WTC11 (cell line): ENCODE measurements around the gene CACNA2D3.

ENCODE experiments used
- CTCF ChIP-seq: fragments of 200-600 bp; IDR thresholded peaks from 2 replicates; pipeline ENCODE4 v1.8.0; 2022; ENCODE audit warnings: antibody characterized with exemption
- ELF4 ChIP-seq: sonication (generic); formaldehyde crosslinking; IDR thresholded peaks from 2 replicates; pipeline ENCODE4 v1.8.1; 2022; ENCODE audit warnings: low read depth, mild to moderate bottlenecking, moderate library complexity, missing genetic modification reagents
- FOXP1 ChIP-seq: sonication (generic); formaldehyde crosslinking; IDR thresholded peaks from 2 replicates; pipeline ENCODE4 v1.8.0; 2022; ENCODE audit warnings: missing genetic modification reagents, mild to moderate bottlenecking, moderate library complexity, borderline replicate concordance
- NR3C1 ChIP-seq: sonication (generic); formaldehyde crosslinking; conservative IDR thresholded peaks from 2 replicates; pipeline ENCODE4 v1.8.1; 2023; ENCODE audit warnings: low read depth, mild to moderate bottlenecking, missing genetic modification reagents
- SMAD3 ChIP-seq: sonication (generic); formaldehyde crosslinking; IDR thresholded peaks from 2 replicates; pipeline ENCODE4 v1.8.0; 2022; ENCODE audit warnings: missing genetic modification reagents, mild to moderate bottlenecking, borderline replicate concordance
- SMAD4 ChIP-seq: sonication (generic); formaldehyde crosslinking; IDR thresholded peaks from 2 replicates; pipeline ENCODE4 v1.8.0; 2022; ENCODE audit warnings: mild to moderate bottlenecking, missing genetic modification reagents
- ZNF138 ChIP-seq: sonication (generic); formaldehyde crosslinking; conservative IDR thresholded peaks from 2 replicates; pipeline ENCODE4 v1.8.1; 2022; ENCODE audit warnings: mild to moderate bottlenecking, moderate library complexity, missing genetic modification reagents
- TF ChIP-seq, protein P1 (sequence below): sonication (generic); formaldehyde crosslinking; IDR thresholded peaks from 2 replicates; pipeline ENCODE4 v1.8.1; 2023; ENCODE audit warnings: mild to moderate bottlenecking, missing genetic modification reagents, borderline replicate concordance
- TF ChIP-seq, protein P2 (sequence below): fragments of 250-450 bp; sonication (Bioruptor Pico); IDR thresholded peaks from 2 replicates; pipeline ENCODE4 v1.9.0; 2021; ENCODE audit warnings: moderate library complexity, mild to moderate bottlenecking, inconsistent platforms, borderline replicate concordance

DNA sequence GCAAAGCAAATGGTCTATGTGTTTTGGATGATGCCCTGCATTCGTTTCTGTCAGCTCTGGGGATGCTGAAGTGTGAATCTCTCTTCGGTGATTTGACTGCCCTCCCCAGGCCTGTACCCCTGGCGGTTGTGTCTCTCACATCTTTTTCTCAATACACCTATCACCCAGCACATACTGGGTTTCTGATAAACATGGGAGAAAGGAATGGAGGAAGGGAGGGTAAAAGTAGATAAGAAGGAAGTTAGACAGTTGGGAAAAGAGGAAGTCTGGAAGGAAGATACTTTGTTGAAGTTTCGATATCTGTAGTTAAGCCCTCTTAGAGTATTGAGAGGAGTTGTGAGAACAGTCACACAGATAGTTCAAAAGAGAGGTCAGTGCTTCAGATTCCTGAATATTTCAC, 841.3 kb downstream of the CACNA2D3 start:
- TF ChIP-seq SMAD3 (no peak), CTCF (no peak), SMAD4 (CRISPR knock-in tag) (no peak), ELF4 (no peak), ZNF138 (no peak), NR3C1 (CRISPR knock-in tag) (no peak), FOXP1 (no peak)
- TF ChIP-seq, protein P1, sequence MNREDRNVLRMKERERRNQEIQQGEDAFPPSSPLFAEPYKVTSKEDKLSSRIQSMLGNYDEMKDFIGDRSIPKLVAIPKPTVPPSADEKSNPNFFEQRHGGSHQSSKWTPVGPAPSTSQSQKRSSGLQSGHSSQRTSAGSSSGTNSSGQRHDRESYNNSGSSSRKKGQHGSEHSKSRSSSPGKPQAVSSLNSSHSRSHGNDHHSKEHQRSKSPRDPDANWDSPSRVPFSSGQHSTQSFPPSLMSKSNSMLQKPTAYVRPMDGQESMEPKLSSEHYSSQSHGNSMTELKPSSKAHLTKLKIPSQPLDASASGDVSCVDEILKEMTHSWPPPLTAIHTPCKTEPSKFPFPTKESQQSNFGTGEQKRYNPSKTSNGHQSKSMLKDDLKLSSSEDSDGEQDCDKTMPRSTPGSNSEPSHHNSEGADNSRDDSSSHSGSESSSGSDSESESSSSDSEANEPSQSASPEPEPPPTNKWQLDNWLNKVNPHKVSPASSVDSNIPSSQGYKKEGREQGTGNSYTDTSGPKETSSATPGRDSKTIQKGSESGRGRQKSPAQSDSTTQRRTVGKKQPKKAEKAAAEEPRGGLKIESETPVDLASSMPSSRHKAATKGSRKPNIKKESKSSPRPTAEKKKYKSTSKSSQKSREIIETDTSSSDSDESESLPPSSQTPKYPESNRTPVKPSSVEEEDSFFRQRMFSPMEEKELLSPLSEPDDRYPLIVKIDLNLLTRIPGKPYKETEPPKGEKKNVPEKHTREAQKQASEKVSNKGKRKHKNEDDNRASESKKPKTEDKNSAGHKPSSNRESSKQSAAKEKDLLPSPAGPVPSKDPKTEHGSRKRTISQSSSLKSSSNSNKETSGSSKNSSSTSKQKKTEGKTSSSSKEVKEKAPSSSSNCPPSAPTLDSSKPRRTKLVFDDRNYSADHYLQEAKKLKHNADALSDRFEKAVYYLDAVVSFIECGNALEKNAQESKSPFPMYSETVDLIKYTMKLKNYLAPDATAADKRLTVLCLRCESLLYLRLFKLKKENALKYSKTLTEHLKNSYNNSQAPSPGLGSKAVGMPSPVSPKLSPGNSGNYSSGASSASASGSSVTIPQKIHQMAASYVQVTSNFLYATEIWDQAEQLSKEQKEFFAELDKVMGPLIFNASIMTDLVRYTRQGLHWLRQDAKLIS: no peak
- TF ChIP-seq, protein P2, sequence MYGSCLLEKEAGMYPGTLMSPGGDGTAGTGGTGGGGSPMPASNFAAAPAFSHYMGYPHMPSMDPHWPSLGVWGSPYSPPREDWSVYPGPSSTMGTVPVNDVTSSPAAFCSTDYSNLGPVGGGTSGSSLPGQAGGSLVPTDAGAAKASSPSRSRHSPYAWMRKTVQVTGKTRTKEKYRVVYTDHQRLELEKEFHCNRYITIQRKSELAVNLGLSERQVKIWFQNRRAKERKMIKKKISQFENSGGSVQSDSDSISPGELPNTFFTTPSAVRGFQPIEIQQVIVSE: no peak
